Left lobe of liver (tissue), 2 donors: ENCODE data around the gene FAM210A. TPM values are rescaled to one million over a fixed set of nuclear protein-coding genes. Genes with fewer than 3 reads are reported as not detected.

Experiments used
- ATAC-seq: fragments of 200-7000 bp; cut with Tn5 transposase; one replicate; pipeline ENCODE4 v1.9.1; 2020; ENCODE audit warnings: mild to moderate bottlenecking, moderate library complexity
- DNase-seq: peaks from one replicate; pipeline ENCODE4 v3.0.0-alpha.2; 2020; ENCODE audit warnings: low spot score
- total RNA-seq: library from RNA; stranded (reverse); gene quantifications from one replicate; pipeline ENCODE4 v1.2.1, GENCODE V29; 2021
- donor health status: DM: no; HTN: no; CAD: no; lungs with moderate emphysema.
- donor health status: DM: no; HTN: yes; CAD: no.

Gene FAM210A
- total RNA-seq, 1 donor from 2014 or later, result 11.6 TPM

GRCh38 chr18:13624563-13625237, 101.7 kb downstream of the FAM210A start:
- ATAC-seq, result no peak
- no peak for DNase-seq

DNA sequence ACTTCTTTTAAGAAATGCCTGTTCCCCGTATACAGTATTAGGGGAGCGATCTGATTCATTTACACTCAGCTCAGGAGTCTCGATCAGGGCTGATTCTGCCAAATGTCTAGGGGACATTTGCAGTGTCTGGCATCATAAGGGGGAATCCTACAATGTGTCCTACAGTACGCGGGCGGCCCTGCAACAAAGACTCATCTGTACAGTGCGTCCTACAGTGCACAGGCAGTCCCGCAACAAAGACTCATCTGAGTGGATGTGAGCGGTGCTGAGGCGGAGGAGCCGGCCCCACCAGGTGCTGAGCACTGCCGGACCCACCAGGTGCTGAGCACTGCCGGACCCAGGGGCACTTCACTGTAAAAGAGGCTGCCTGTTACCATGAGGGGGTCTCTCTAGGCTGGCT, 102.5 kb downstream of the FAM210A start:
- no peak for ATAC-seq
- DNase-seq, result no peak

DNA sequence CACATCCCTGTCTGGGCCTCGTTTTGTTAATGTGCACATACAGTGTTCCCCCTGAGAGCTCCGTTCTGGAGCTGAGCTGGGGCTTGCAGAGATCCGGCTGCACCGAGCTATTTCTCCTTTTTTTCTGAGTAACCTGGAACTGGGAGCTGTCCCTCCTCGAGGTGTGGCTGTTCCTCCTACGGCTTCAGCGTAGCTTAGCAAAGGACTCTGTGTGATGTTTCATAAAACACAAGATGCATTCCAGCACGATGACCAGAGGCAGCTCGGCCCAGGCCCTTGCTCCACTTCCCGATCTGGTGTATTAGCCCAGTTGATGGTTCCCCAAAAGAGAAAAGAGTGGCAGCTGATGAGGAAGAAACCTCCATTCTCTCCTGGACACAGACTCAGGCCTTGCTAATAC, 103.0 kb downstream of the FAM210A start:
- DNase-seq (no peak), ATAC-seq (peak; percentile 6)

GRCh38 chr18:13622751-13623150, 103.6 kb downstream of the FAM210A start:
- DNase-seq (no peak), ATAC-seq (no peak)

- no peak for ATAC-seq
- DNase-seq, result no peak
Measured at GRCh38 chr18:13621886-13622619, 104.3 kb downstream of the FAM210A start.

DNA sequence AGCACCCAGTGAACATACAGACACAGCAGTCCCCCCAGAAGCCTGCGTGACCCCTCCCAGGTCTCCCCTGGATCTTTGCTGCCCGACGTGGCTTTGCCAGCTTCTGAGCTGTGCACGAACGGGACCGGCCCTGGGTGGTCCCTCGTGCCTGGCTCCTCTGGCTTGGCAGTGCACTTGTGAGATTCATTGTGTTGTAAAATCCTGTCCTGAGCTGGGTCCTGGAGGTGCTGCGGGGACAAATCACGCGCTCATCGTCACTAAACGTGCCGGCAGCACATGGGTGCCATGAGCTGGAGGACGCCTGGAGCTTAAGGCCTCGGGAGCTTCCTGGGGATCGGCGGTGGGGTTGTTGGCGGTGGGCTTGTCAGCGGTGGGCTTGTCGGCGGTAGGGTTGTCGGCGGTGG, 104.9 kb downstream of the FAM210A start:
- ATAC-seq (no peak), DNase-seq (no peak)

GRCh38 chr18:13620818-13621445, 105.4 kb downstream of the FAM210A start:
- DNase-seq, result peak; percentile 27

GRCh38 chr18:13620206-13620672, 106.1 kb downstream of the FAM210A start:
- no peak for ATAC-seq
- peak; percentile 33 for DNase-seq

More at GRCh38 chr18:13620818-13621445, 105.4 kb downstream of the FAM210A start:
- ATAC-seq, result no peak

- peak; percentile 40 for DNase-seq
Measured at GRCh38 chr18:13619505-13620205, 106.7 kb downstream of the FAM210A start.

DNA sequence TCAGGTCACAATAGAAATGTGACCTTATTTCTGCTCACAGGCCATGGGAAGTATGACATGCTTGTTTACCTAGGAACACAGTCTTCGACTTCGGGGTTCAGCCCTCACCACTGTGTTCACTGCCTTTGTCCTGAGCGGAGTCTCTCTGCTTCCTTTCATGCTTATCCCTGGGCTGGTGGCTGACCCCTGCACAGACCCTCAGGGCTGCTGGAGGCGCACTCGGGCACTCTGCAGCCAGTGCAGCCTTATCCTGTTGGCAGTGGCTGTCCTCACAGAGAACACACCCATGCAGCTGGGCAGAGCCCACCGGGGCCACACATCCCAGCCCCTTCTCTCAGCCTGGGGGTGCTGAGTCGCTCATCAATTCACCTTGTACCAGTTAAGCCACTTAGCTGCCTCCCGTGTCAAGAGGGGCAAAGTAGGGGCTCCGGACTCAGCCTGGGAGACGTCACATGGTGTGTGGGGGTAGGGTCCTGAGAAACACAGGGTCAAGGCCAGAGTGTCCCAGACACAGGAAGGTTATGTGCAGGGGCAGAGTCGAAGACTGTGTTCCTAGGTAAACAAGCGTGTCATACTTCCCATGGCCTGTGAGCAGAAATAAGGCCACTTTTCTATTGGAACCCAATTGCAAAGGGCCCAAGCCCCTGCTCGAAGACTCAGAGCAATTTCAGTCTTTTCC, 107.5 kb downstream of the FAM210A start:
- DNase-seq, result peak; percentile 30
- ATAC-seq, result no peak

More at GRCh38 chr18:13619505-13620205, 106.7 kb downstream of the FAM210A start:
- ATAC-seq, result no peak

GRCh38 chr18:13617826-13618515, 108.4 kb downstream of the FAM210A start:
- DNase-seq (no peak), ATAC-seq (no peak)

- DNase-seq (peak; percentile 27), ATAC-seq (no peak)
Measured at GRCh38 chr18:13616525-13617035, 109.8 kb downstream of the FAM210A start.

GRCh38 chr18:13616041-13616440, 110.3 kb downstream of the FAM210A start:
- DNase-seq (peak; percentile 5), ATAC-seq (no peak)

GRCh38 chr18:13615432-13615861, 110.9 kb downstream of the FAM210A start:
- peak; percentile 4 for DNase-seq
- no peak for ATAC-seq

DNA sequence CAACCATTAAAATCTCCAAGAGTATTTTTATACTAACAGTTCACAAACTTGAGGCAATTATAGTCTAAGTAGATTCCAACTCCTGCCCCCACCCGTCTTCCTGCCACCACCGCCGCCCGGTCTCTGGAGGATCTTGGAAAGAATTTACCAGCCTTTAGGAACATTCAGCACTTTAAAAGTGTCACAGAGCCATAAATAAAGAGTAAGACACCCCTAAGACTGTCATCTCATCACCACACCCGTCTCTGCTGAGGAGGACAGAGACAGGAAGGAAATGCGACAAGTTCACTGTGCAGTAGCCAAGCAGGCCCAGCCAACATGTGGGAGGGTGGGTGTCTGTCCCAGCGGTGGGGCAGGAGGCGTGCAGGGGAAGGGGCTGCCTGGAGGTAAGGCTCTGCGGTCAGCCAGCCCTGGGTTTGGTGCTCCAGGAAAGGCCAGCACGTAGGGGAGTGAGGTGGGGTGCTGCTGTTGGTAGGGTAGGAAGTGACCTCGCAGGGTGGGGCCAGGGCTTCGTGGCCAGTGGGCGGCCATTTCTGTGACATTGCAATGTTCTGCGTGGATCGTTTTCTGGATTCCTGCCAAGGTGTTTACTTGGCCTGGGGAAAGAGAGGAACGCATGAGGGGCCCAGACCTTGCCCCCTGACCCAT, 111.6 kb downstream of the FAM210A start:
- peak; percentile 38 for ATAC-seq
- peak; percentile 37 for DNase-seq

GRCh38 chr18:13613591-13614501, 112.5 kb downstream of the FAM210A start:
- ATAC-seq, result no peak
- peak; percentile 35 for DNase-seq
